Common myeloid progenitor, CD34-positive (primary cell): Measurements from ENCODE around the gene OTOP3. TPM values are rescaled to one million over a fixed set of nuclear protein-coding genes. Genes with fewer than 3 reads are reported as not detected.

Source experiments
- CTCF ChIA-PET: fragments of 350-600 bp; sonication (Branson Sonifier 250); formaldehyde crosslinking; loops from one replicate; lab custom pipeline; 2021; ENCODE audit warnings: antibody characterized with exemption; lab: Charles Lee
- POLR2A ChIA-PET: fragments of 350-600 bp; sonication (Branson Sonifier 250); formaldehyde crosslinking; loops from one replicate; lab custom pipeline; 2021; ENCODE audit warnings: antibody characterized with exemption; lab: Charles Lee
- DNase-seq, 3 donors: peaks; one replicate each; pipeline versions ENCODE4 v3.0.0 to v3.0.0-alpha.2; 2013
- H3K27ac ChIP-seq, 2 experiments: 1 replicate in 1 of 2; 2 replicates in 1 of 2; pipeline ENCODE4 v1.7.0; 2013; ENCODE audit warnings: inconsistent platforms in 2 of 2, low read length in 2 of 2, mild to moderate bottlenecking in 2 of 2, low read depth in 1 of 2, moderate library complexity in 1 of 2; ENCODE audit not compliant: severe bottlenecking in 2 of 2, insufficient read depth in 1 of 2, poor library complexity in 1 of 2
- H3K27me3 ChIP-seq, 5 experiments: replicated peaks in 2 of 5; 1 replicate in 3 of 5; 2 replicates in 2 of 5; pipeline versions ENCODE4 v1.6.1 to v1.7.0; 2013; ENCODE audit warnings: low read length in 4 of 5, mild to moderate bottlenecking in 2 of 5, moderate library complexity in 2 of 5, inconsistent platforms in 1 of 5; ENCODE audit not compliant: insufficient read depth in 5 of 5, control insufficient read depth in 4 of 5
- H3K36me3 ChIP-seq, 4 experiments: 1 replicate in 2 of 4; 2 replicates in 2 of 4; pipeline versions ENCODE4 v1.6.1 to v1.7.0; 2013; ENCODE audit warnings: low read length in 3 of 4, control low read depth in 1 of 4, mild to moderate bottlenecking in 1 of 4; ENCODE audit not compliant: control insufficient read depth in 4 of 4, insufficient read depth in 4 of 4
- H3K4me1 ChIP-seq, 4 experiments: 1 replicate in 3 of 4; 2 replicates in 1 of 4; pipeline versions ENCODE4 v1.6.1 to v1.7.1; 2013; ENCODE audit warnings: low read length in 3 of 4, mild to moderate bottlenecking in 3 of 4, control low read depth in 1 of 4, inconsistent platforms in 1 of 4, moderate library complexity in 1 of 4; ENCODE audit not compliant: control insufficient read depth in 4 of 4, insufficient read depth in 4 of 4; ENCODE audit errors: control extremely low read depth in 1 of 4
- H3K4me3 ChIP-seq, 7 experiments: 1 replicate in 4 of 7; 2 replicates in 3 of 7; pipeline versions ENCODE4 v1.5.1 to v1.7.0; 2013; ENCODE audit warnings: mild to moderate bottlenecking in 7 of 7, low read length in 6 of 7, moderate library complexity in 6 of 7, inconsistent platforms in 2 of 7, low read depth in 2 of 7, control low read depth in 1 of 7; ENCODE audit not compliant: insufficient read depth in 4 of 7, control insufficient read depth in 1 of 7; ENCODE audit errors: extremely low read depth in 1 of 7
- H3K9me3 ChIP-seq, 5 experiments: 1 replicate in 4 of 5; 2 replicates in 1 of 5; pipeline versions ENCODE4 v1.6.1 to v1.7.1; 2013; ENCODE audit warnings: low read length in 4 of 5, mild to moderate bottlenecking in 2 of 5, inconsistent platforms in 1 of 5, low read depth in 1 of 5, moderate library complexity in 1 of 5; ENCODE audit not compliant: control insufficient read depth in 4 of 5, insufficient read depth in 2 of 5; ENCODE audit errors: control extremely low read depth in 1 of 5
- WGBS: methylation state at CpG from one replicate; pipeline ENCODE4 v1.1.5; 2013; ENCODE audit not compliant: insufficient coverage; 5-methylcytosine and 5-hydroxymethylcytosine counted together
- polyA plus RNA-seq: library from polyadenylated mRNA; unstranded; fragments of 120-200 nt; gene quantifications from one replicate; pipeline ENCODE4 v1.2.1, GENCODE V29; 2013

The OTOP3 gene, protein sequence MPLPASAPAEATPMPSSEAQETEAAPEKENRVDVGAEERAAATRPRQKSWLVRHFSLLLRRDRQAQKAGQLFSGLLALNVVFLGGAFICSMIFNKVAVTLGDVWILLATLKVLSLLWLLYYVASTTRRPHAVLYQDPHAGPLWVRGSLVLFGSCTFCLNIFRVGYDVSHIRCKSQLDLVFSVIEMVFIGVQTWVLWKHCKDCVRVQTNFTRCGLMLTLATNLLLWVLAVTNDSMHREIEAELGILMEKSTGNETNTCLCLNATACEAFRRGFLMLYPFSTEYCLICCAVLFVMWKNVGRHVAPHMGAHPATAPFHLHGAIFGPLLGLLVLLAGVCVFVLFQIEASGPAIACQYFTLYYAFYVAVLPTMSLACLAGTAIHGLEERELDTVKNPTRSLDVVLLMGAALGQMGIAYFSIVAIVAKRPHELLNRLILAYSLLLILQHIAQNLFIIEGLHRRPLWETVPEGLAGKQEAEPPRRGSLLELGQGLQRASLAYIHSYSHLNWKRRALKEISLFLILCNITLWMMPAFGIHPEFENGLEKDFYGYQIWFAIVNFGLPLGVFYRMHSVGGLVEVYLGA
- not detected for polyA plus RNA-seq

- Histone ChIP-seq H3K27me3 (peaks cover 2 to 62% (median 26%) of the 10 kb centered on the region in 5 experiments), H3K4me3 (peak within 1 kb of the TSS in 3 of 7 experiments; percentile 13 to 26 (median 13)), H3K36me3 (no peaks in the 10 kb centered on the region), H3K27ac (no peak within 1 kb of the TSS), H3K9me3 (no peaks in the 10 kb centered on the region), H3K4me1 (peaks cover 0 to 19% (median 6%) of the 10 kb centered on the region in 4 experiments)
- ChIA-PET CTCF (interaction anchor here (1.0 to 1.8 kb wide), 3 partner anchors 10 to 26 kb away, joined by 4 to 6 read pairs (median 5); no protein-coding TSS in a partner anchor), POLR2A (no interaction called here)
- DNase-seq = peak in 2 of 3 donors; percentile 28 to 30
- 4% methylated on average over 55 of the region's 78 CpGs for WGBS
These were observed at the start of gene OTOP3 for GRCh38 chr17:74935585-74936469. Gene OTOP3, plus strand, starts transcription at chr17:74935898. Its CDS starts 24 bp downstream, at chr17:74935922.

DNA sequence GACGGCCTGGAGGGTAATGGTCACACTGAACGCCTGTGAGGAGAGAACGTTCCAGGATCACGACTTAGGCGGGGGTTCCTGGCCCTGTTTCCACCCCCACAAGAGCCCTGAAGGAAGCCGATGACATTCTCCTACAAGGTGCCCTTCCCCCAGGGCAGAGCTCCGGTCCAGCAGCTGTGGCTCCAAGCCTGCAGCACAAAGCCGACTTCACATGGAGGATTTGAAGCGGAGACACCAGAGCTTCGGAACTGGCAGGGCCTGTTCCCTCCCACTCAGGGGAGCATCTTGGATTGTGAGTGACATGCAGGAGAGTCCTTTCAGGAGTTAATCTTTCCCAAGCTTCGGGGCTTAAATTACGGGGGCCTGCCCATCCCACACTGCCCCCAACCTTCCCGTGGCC lies 47.2 kb upstream of the OTOP3 start:
- no peaks in the 10 kb centered on the region for H3K9me3 ChIP-seq
- 89% methylated on average over 10 of the region's 13 CpGs for WGBS
- peaks cover 0 to 13% (median 6%) of the 10 kb centered on the region in 4 experiments for H3K4me1 ChIP-seq
- H3K4me3 ChIP-seq = no peak overlapping the region
- CTCF ChIA-PET = interaction anchor here (1.1 to 1.4 kb wide), 2 partner anchors 26 to 45 kb away, joined by 3 read pairs; no protein-coding TSS in a partner anchor
- no peak overlapping the region for H3K27ac ChIP-seq
- no peaks in the 10 kb centered on the region for H3K36me3 ChIP-seq
- DNase-seq = no peak
- POLR2A ChIA-PET = no interaction called here
- peaks cover 0 to 31% (median 16%) of the 10 kb centered on the region in 5 experiments for H3K27me3 ChIP-seq

DNA sequence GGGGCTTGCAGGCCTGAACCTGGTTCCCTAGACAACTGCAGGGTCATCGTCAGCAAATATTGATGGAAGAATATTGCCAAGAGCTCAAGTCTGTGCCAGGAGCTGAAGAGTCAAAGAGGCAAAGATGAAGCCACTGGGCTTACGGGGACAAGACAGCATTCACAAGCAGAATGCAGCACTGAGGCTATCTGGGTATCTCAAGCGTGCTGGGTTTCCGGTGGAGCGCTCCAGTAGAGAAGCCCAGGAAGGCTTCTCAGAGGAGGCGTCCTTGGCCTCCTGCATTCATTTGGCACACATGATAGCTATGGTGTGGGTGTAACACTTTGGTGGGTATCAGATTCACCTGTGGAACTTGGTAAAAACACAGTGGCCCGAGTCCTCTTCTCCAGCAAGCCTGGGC lies 45.1 kb upstream of the OTOP3 start:
- CTCF ChIA-PET = interaction anchor here (0.9 to 1.6 kb wide), 3 partner anchors 13 to 100 kb away, joined by 3 to 4 read pairs (median 4); no protein-coding TSS in a partner anchor
- Histone ChIP-seq H3K27ac (no peak overlapping the region), H3K4me1 (peaks cover 0 to 18% (median 7%) of the 10 kb centered on the region in 4 experiments), H3K4me3 (no peak overlapping the region), H3K27me3 (peaks cover 0 to 51% (median 28%) of the 10 kb centered on the region in 5 experiments), H3K9me3 (no peaks in the 10 kb centered on the region), H3K36me3 (no peaks in the 10 kb centered on the region)
- WGBS = 99% methylated on average over 7 of the region's 7 CpGs
- POLR2A ChIA-PET = no interaction called here
- DNase-seq = no peak

DNA sequence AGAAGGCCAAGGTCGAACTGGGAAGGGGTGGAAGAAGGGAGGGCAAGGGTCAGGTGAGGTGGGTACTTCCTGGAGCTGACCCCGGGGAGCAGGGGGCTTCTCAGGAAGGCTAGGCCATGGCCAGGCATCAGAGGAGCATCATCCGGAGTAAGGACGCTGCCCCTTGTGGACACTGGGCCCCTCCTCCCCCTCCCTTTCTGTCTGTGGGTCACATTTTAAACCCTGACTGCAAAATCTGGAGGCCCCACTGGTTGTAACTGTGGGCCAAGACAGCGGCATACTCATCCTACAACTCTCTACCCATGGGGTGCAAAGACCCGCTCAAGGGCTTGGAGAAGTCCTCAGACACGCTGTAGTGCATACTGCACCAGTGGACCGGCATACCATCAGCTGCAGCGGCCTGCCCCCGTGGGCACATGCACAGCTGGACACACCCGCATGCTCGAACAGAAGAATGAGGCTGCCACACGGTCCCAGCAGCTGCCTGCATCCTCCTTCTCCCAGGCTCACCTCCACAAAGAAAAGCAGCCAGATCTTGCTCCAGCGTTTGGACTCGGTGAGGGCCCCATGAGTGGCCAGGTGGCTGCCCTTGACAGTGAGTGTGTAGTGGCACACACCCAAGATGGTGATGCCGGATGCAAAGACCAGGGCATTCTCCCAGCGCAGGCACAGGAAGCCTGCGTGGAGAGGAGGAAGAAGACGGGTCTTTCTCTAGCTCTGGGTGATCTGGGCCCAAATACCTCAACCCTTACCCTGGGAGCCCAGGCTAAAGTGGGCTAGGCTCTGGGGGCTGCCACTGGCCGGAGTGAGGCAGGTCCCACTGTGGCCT lies 43.5 kb upstream of the OTOP3 start:
- peaks cover 0 to 53% (median 30%) of the 10 kb centered on the region in 5 experiments for H3K27me3 ChIP-seq

DNA sequence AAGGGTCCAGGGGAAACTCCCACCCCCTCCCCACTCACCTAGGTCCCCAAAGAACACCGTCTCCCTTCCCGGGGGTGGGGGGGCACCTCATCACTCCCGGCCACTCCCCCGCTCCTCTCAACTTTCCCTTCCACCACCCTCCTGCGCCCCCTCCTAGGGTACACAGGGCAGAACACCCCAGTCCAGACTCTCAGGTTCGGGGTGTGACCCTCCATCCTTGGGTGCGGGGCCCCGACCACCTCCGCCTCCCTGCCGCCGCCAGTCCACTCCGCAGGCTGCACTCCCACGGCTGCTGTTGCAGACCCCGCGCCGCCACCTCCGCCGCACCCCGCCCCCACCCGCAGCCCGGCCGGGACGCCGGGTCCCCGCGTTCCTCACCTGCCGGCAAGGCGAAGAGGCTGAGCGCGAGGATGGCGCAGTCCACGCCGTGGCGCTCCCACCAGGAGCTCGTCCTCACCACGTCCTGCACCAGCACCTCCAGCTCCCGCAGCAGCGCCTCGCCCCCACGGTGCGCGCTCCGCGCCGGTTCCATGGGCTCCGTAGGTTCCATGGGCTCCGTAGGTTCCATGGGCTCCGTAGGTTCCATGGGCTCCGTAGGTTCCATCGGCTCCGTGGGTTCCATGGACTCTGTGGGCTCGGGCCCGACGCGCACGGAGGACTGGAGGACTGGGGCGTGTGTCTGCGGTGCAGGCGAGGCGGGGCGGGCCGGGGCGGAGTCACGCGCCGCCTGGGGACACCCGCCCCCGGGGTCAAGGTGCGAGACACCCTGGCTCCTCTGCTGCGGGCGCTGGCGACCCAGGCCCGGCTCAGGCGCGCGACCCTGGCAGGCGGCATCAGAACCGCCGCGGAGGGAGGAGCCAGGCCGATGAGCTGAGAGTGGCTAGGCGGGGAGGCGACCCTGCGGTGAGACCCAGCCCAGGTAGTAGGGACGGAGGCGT lies 42.5 kb upstream of the OTOP3 start, which contains the start of gene FADS6:
TSS of gene FADS6 (minus strand) at position 660 of the 938 bp plus-strand sequence. CDS start at position 622, 38 bp downstream.
- Histone ChIP-seq H3K4me3 (peak within 1 kb of the TSS in 6 of 7 experiments; percentile 15 to 67 (median 45)), H3K9me3 (no peaks in the 10 kb centered on the region)
- WGBS = 4% methylated on average over 84 of the region's 86 CpGs

More for the DNA sequence above, 43.5 kb upstream of the OTOP3 start:
- peaks cover 0 to 18% (median 7%) of the 10 kb centered on the region in 4 experiments for H3K4me1 ChIP-seq
- WGBS = 74% methylated on average over 18 of the region's 20 CpGs
- ChIA-PET POLR2A (no interaction called here), CTCF (interaction anchor here (0.9 kb wide), 1 partner anchor 10 kb away, joined by 4 read pairs; no protein-coding TSS in a partner anchor)
- H3K27ac ChIP-seq = no peak overlapping the region
- peak overlapping the region in 1 of 7 experiments; percentile 8 for H3K4me3 ChIP-seq
- DNase-seq = no peak
- H3K36me3 ChIP-seq = no peaks in the 10 kb centered on the region
- H3K9me3 ChIP-seq = no peaks in the 10 kb centered on the region

More for the DNA sequence above, 42.5 kb upstream of the OTOP3 start, which contains the start of gene FADS6:
- POLR2A ChIA-PET = interaction anchor here (0.5 kb wide), 1 partner anchor 84 kb away, joined by 5 read pairs; no protein-coding TSS in a partner anchor
- Histone ChIP-seq H3K36me3 (no peaks in the 10 kb centered on the region), H3K27me3 (peaks cover 0 to 53% (median 30%) of the 10 kb centered on the region in 5 experiments), H3K27ac (no peak within 1 kb of the TSS), H3K4me1 (peaks cover 0 to 18% (median 7%) of the 10 kb centered on the region in 4 experiments)
- CTCF ChIA-PET = no interaction called here
- DNase-seq = peak in 2 of 3 donors; percentile 33 to 49
